Endothelial cell of umbilical vein (primary cell): ENCODE measurements around the gene MTARC1.

Source experiments
- EZH2 ChIP-seq: IDR thresholded peaks from 2 replicates; pipeline ENCODE4 v1.6.1; 2012; ENCODE audit warnings: borderline replicate concordance, low read depth, mild to moderate bottlenecking, moderate library complexity, low read length, inconsistent platforms; ENCODE audit not compliant: severe bottlenecking
- GATA2 ChIP-seq: IDR thresholded peaks from 2 replicates; pipeline ENCODE4 v1.7.0; 2011; ENCODE audit warnings: low read depth, mild to moderate bottlenecking, moderate library complexity, mixed read lengths, low read length; ENCODE audit not compliant: insufficient read length, insufficient read depth
- JUN ChIP-seq: IDR thresholded peaks from 2 replicates; pipeline ENCODE4 v1.6.1; 2011; ENCODE audit warnings: borderline replicate concordance, low read depth; ENCODE audit not compliant: insufficient read length, insufficient read depth
- MYC ChIP-seq: IDR thresholded peaks from one replicate; pipeline ENCODE4 v1.6.1; 2011; ENCODE audit warnings: mild to moderate bottlenecking, low read depth, low read length
- POLR2A ChIP-seq: IDR thresholded peaks from 2 replicates; pipeline ENCODE4 v1.6.1; 2012; ENCODE audit warnings: low read depth, mild to moderate bottlenecking, control low read depth, low read length
- POLR2AphosphoS5 ChIP-seq: IDR thresholded peaks from 2 replicates; pipeline ENCODE4 v1.6.1; 2012; ENCODE audit warnings: low read depth, mild to moderate bottlenecking, control low read depth, low read length, moderate library complexity; ENCODE audit not compliant: insufficient read depth
- TF ChIP-seq, protein P1 (sequence below), 2 donors: IDR thresholded peaks; 1 replicate in 1 of 2; 2 replicates in 1 of 2; pipeline ENCODE4 v1.5.1; 2011; ENCODE audit warnings: low read length in 2 of 2, mild to moderate bottlenecking in 2 of 2, moderate library complexity in 2 of 2, control low read depth in 1 of 2, inconsistent platforms in 1 of 2, low read depth in 1 of 2; ENCODE audit not compliant: insufficient read depth in 1 of 2; ENCODE audit errors: extremely low read depth in 1 of 2
- TF ChIP-seq, protein P2 (sequence below): IDR thresholded peaks from 2 replicates; pipeline ENCODE4 v1.6.1; 2011; ENCODE audit not compliant: insufficient read depth, insufficient read length

DNA sequence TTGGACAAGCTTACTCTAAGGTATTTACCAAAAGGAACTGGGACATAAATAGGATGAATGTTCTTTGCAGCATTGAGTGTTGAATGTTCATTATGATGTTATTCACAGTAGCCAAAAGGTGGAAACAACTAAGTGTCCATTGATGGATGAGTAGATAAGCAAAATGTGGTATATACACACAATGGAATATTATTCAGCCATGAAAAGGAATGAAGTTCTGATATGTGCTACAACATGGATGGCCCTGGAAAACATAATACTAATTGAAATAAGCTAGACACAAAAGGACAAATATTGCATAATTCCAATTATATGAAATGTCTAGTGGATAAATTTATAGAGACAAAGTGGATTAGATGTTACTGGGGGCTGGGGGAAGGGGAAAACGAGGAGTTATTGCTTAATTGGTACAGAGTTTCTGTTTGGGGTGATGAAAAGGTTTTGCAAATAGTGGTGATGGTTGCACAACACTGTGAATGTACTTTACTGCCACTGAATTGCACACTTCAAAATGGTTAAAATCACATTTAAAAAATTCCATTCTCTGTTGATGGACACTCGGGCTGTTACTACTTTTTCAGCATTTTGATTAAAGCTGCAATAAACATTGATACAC, 2.9 kb downstream of the MTARC1 start:
- TF ChIP-seq, protein P1, sequence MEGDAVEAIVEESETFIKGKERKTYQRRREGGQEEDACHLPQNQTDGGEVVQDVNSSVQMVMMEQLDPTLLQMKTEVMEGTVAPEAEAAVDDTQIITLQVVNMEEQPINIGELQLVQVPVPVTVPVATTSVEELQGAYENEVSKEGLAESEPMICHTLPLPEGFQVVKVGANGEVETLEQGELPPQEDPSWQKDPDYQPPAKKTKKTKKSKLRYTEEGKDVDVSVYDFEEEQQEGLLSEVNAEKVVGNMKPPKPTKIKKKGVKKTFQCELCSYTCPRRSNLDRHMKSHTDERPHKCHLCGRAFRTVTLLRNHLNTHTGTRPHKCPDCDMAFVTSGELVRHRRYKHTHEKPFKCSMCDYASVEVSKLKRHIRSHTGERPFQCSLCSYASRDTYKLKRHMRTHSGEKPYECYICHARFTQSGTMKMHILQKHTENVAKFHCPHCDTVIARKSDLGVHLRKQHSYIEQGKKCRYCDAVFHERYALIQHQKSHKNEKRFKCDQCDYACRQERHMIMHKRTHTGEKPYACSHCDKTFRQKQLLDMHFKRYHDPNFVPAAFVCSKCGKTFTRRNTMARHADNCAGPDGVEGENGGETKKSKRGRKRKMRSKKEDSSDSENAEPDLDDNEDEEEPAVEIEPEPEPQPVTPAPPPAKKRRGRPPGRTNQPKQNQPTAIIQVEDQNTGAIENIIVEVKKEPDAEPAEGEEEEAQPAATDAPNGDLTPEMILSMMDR (IDR thresholded peaks at IDR 0.05; ENCODE audit: extremely low read depth in 1 of 2, insufficient read depth in 1 of 2, low read depth in 1 of 2, low read length in 2 of 2), result no peak
- TF ChIP-seq EZH2 (no peak), POLR2A (no peak), MYC (no peak), POLR2AphosphoS5 (no peak), GATA2 (no peak), JUN (no peak)
- TF ChIP-seq, protein P2, sequence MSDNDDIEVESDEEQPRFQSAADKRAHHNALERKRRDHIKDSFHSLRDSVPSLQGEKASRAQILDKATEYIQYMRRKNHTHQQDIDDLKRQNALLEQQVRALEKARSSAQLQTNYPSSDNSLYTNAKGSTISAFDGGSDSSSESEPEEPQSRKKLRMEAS, result no peak
